Activated CD4-positive, alpha-beta memory T cell treated with anti-CD3 and anti-CD28 coated beads for 36 hours (primary cell): ENCODE results near the gene KIF21B. TPM values are rescaled to one million over a fixed set of nuclear protein-coding genes. Genes with fewer than 3 reads are reported as not detected.
A peak's percentile ranks its signal among the peaks of the same experiment; 100 is the strongest.

Experiments used
- CTCF ChIA-PET: fragments of 350-600 bp; sonication (Branson Sonifier 250); formaldehyde crosslinking; loops from one replicate; lab custom pipeline; 2021; ENCODE audit warnings: antibody characterized with exemption, inconsistent platforms; lab: Charles Lee
- POLR2A ChIA-PET: fragments of 350-600 bp; sonication (Branson Sonifier 250); formaldehyde crosslinking; loops from one replicate; lab custom pipeline; 2021; ENCODE audit warnings: antibody characterized with exemption; lab: Charles Lee
- DNase-seq: peaks from one replicate; pipeline ENCODE4 v3.0.0-alpha.2; 2020
- H3K27ac Mint-ChIP-seq: one replicate; pipeline ENCODE4 v1.8.0; 2021; ENCODE audit warnings: mixed read lengths
- H3K27me3 Mint-ChIP-seq: one replicate; pipeline ENCODE4 v1.8.0; 2021; ENCODE audit warnings: mixed read lengths
- H3K36me3 Mint-ChIP-seq: one replicate; pipeline ENCODE4 v1.8.0; 2021; ENCODE audit warnings: mixed read lengths
- H3K4me1 Mint-ChIP-seq: one replicate; pipeline ENCODE4 v1.8.0; 2021; ENCODE audit warnings: low read depth, mixed read lengths
- H3K4me3 Mint-ChIP-seq: one replicate; pipeline ENCODE4 v1.8.0; 2021; ENCODE audit warnings: mild to moderate bottlenecking, mixed read lengths
- H3K9me3 Mint-ChIP-seq: one replicate; pipeline ENCODE4 v1.8.0; 2021; ENCODE audit warnings: mixed read lengths
- intact Hi-C: fragments of 100-400 bp; cut with micrococcal nuclease; formaldehyde crosslinking; loops from one replicate; pipeline ENCODE4 v1.15.1; 2023
- total RNA-seq, 2 experiments: library from RNA; stranded (reverse); gene quantifications; one replicate each; pipeline ENCODE4 v1.2.3, GENCODE V29; 2021

The KIF21B gene
- total RNA-seq, 2 experiments from 2014 or later = 56.6 to 58.7 TPM

- DNase-seq = peak; percentile 81
- H3K27me3 Mint-ChIP-seq = no peaks in the 10 kb centered on the region
- no peaks in the 10 kb centered on the region for H3K36me3 Mint-ChIP-seq
- H3K27ac Mint-ChIP-seq = no peak overlapping the region
- POLR2A ChIA-PET = interaction anchor here (1.0 kb wide), 1 partner anchor 70 kb away, joined by 4 read pairs; no protein-coding TSS in a partner anchor
- peaks cover 3% of the 10 kb centered on the region for H3K4me1 Mint-ChIP-seq
- H3K9me3 Mint-ChIP-seq = no peaks in the 10 kb centered on the region
- H3K4me3 Mint-ChIP-seq = no peak overlapping the region
- CTCF ChIA-PET = interaction anchor here (0.7 to 12.7 kb wide), 14 partner anchors 9 to 421 kb away, joined by 3 to 433 read pairs (median 7); partner anchors contain the start of gene KIF21B
- intact Hi-C loops = loop anchor here (1.0 to 5.0 kb wide), 5 partner anchors 16 to 421 kb away; no protein-coding TSS in a partner anchor
Measured at GRCh38 chr1:201042779-201043461, 19.4 kb upstream of the KIF21B start.

DNA sequence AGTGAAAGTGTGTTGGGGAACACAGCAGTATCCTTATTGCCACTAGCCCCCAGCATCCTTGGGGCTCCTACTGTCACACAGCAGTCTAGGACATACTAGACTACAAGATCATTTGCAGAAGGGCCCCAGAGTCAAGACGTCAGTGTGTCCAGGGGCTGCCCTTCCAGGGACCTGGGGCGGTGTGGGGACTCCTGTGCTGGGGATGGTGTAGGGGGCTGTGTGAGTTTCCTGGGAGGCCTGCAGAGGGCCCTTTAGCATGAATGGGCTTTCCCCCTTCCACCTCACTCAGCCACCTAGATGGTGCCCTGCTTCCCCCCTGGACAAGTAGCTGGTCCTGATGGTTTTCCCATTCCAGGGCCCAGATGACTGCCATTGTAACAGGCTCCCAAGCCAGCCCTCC lies 17.5 kb upstream of the KIF21B start:
- no peaks in the 10 kb centered on the region for H3K9me3 Mint-ChIP-seq
- no peak for DNase-seq
- intact Hi-C loops = loop anchor here (5.0 kb wide), 1 partner anchor 154 kb away; no protein-coding TSS in a partner anchor
- ChIA-PET POLR2A (no interaction called here), CTCF (interaction anchor here (0.8 to 12.7 kb wide), 5 partner anchors 16 to 74 kb away, joined by 4 to 433 read pairs (median 9); partner anchors contain the start of gene KIF21B)
- H3K4me3 Mint-ChIP-seq = no peak overlapping the region
- no peaks in the 10 kb centered on the region for H3K36me3 Mint-ChIP-seq
- no peaks in the 10 kb centered on the region for H3K27me3 Mint-ChIP-seq
- H3K27ac Mint-ChIP-seq = no peak overlapping the region
- peaks cover 3% of the 10 kb centered on the region for H3K4me1 Mint-ChIP-seq

DNA sequence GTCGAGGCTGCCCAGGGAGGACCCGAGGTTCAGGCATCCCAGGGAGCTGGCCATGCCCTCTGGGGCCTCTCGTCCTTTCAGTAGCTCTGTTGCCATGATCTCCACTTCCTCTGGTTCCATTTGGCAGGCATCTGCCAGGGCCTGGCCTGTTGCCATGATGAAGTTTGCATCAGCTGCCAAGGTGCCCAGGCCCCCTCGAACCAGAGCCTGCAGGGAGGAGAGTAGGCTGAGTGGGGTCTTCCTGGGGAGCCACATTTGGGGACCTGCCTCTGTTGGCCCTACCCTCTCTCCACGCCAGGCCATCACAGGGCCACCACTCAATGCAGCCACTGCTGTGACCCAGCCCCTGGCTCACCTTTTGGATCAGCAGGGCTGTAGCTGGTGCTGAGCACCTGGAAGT lies 16.4 kb upstream of the KIF21B start:
- intact Hi-C loops = loop anchor here (5.0 kb wide), 1 partner anchor 153 kb away; no protein-coding TSS in a partner anchor

DNA sequence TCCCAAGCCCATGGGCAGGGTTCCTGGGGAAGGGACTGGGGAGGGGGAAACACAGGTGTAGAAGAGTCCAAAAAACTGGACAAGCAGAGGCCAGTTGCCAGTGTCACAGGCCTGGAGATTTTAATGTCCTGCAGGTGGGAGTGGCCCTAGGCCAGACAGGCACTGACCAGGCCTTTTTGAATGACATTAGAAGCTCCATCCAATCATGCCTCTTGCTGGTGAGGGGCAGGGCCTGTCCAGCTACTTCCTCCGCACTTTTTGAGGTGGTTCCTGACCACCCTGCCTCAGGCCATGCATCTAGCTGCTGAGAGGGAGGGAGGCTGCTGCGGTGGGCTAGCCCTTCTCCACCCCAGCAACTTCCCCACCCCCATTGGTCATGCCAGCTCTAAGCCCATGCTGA lies 15.9 kb upstream of the KIF21B start:
- H3K27ac Mint-ChIP-seq = no peak overlapping the region
- H3K4me1 Mint-ChIP-seq = peaks cover 3% of the 10 kb centered on the region
- ChIA-PET CTCF (interaction anchor here (1.1 to 12.7 kb wide), 2 partner anchors 17 to 64 kb away, joined by 4 to 433 read pairs; no protein-coding TSS in a partner anchor), POLR2A (no interaction called here)
- no peak for DNase-seq
- intact Hi-C loops = no loop called here
- no peaks in the 10 kb centered on the region for H3K36me3 Mint-ChIP-seq
- no peaks in the 10 kb centered on the region for H3K9me3 Mint-ChIP-seq
- no peaks in the 10 kb centered on the region for H3K27me3 Mint-ChIP-seq
- no peak overlapping the region for H3K4me3 Mint-ChIP-seq

More for the DNA sequence above, 16.4 kb upstream of the KIF21B start:
- no peak overlapping the region for H3K27ac Mint-ChIP-seq
- peaks cover 3% of the 10 kb centered on the region for H3K4me1 Mint-ChIP-seq
- no peak for DNase-seq
- CTCF ChIA-PET = interaction anchor here (1.1 to 12.7 kb wide), 2 partner anchors 17 to 64 kb away, joined by 4 to 433 read pairs; no protein-coding TSS in a partner anchor
- H3K9me3 Mint-ChIP-seq = no peaks in the 10 kb centered on the region
- H3K4me3 Mint-ChIP-seq = no peak overlapping the region
- no peaks in the 10 kb centered on the region for H3K36me3 Mint-ChIP-seq
- no peaks in the 10 kb centered on the region for H3K27me3 Mint-ChIP-seq
- POLR2A ChIA-PET = no interaction called here

DNA sequence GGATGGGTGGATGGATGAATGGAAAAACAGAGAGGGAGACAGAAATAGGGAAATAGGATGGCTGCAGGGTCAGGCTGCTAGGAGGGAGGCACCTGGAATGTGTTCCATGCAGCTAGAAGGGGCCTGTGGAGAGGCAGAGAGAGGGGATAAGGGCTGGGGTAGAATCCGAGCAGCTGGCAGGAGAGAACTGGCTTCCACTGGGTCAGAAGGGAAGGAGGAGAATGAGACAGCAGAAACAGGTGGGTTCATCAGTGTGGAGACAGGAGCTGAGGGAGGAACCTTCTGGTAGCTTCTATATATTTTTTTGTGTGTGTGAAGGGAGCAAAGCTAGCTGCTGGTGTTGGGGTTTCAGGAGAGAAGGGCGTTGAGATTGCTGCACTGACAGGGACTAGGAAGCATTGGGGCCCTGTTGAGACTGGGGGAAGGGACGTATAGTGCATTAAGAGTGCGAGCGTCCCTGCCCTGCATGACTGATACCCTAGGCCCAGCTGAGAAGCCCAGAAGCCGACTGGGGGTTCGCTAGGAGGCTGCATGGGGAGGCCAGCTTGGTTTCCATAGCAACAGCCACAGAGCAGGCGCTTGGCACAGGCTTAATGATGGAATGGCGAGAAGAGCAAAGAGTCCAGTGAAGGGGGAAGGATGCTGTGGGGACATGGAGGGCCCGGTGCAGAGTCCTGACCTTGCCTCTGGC lies 14.8 kb upstream of the KIF21B start:
- Mint-ChIP-seq H3K27me3 (no peaks in the 10 kb centered on the region), H3K4me3 (no peak overlapping the region)

GRCh38 chr1:201036188-201036842 lies 12.8 kb upstream of the KIF21B start:
- ChIA-PET POLR2A (no interaction called here), CTCF (interaction anchor here (1.1 to 12.7 kb wide), 2 partner anchors 61 to 477 kb away, joined by 3 to 433 read pairs; no protein-coding TSS in a partner anchor)
- intact Hi-C loops = no loop called here
- no peaks in the 10 kb centered on the region for H3K27me3 Mint-ChIP-seq
- DNase-seq = no peak
- H3K4me3 Mint-ChIP-seq = no peak overlapping the region
- no peak overlapping the region for H3K27ac Mint-ChIP-seq
- no peaks in the 10 kb centered on the region for H3K36me3 Mint-ChIP-seq
- H3K9me3 Mint-ChIP-seq = no peaks in the 10 kb centered on the region
- no peaks in the 10 kb centered on the region for H3K4me1 Mint-ChIP-seq

More for the DNA sequence above, 14.8 kb upstream of the KIF21B start:
- no peak for DNase-seq
- H3K27ac Mint-ChIP-seq = no peak overlapping the region
- intact Hi-C loops = no loop called here
- peaks cover 3% of the 10 kb centered on the region for H3K4me1 Mint-ChIP-seq
- H3K9me3 Mint-ChIP-seq = no peaks in the 10 kb centered on the region
- ChIA-PET POLR2A (no interaction called here), CTCF (interaction anchor here (1.3 to 12.7 kb wide), 2 partner anchors 63 to 81 kb away, joined by 4 to 433 read pairs; no protein-coding TSS in a partner anchor)
- H3K36me3 Mint-ChIP-seq = no peaks in the 10 kb centered on the region

DNA sequence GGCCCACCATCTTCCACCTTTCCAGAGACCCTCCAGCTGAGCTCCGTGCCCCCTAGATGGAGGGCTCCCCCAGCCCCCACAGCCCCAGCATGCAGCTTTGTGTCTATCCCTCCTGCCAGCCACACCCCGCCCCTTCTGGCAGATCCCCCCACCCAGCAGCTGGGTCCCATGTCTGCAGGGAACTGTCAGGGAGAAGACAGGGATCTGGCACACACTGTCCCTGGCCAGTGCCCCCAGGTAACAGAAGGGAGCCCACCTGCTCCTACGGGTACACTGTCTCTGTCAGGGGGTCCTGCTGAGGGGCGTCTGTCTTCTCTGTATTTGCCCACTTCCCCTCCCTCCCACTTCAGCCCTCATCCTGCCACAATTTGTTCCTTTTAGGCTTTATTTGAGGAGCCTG lies 11.2 kb upstream of the KIF21B start:
- Mint-ChIP-seq H3K27ac (no peak overlapping the region), H3K4me3 (no peak overlapping the region), H3K4me1 (no peaks in the 10 kb centered on the region), H3K27me3 (no peaks in the 10 kb centered on the region), H3K36me3 (no peaks in the 10 kb centered on the region), H3K9me3 (no peaks in the 10 kb centered on the region)
- POLR2A ChIA-PET = no interaction called here
- DNase-seq = no peak
- intact Hi-C loops = no loop called here
- CTCF ChIA-PET = interaction anchor here (0.7 to 12.7 kb wide), 3 partner anchors 8 to 59 kb away, joined by 4 to 433 read pairs (median 7); no protein-coding TSS in a partner anchor

GRCh38 chr1:201032408-201032807 lies 8.9 kb upstream of the KIF21B start:
- no peaks in the 10 kb centered on the region for H3K36me3 Mint-ChIP-seq
- H3K9me3 Mint-ChIP-seq = no peaks in the 10 kb centered on the region
- no peak overlapping the region for H3K4me3 Mint-ChIP-seq
- no peak for DNase-seq
- peaks cover 8% of the 10 kb centered on the region for H3K4me1 Mint-ChIP-seq
- intact Hi-C loops = no loop called here
- H3K27ac Mint-ChIP-seq = no peak overlapping the region
- H3K27me3 Mint-ChIP-seq = no peaks in the 10 kb centered on the region
- CTCF ChIA-PET = no interaction called here
- POLR2A ChIA-PET = no interaction called here

DNA sequence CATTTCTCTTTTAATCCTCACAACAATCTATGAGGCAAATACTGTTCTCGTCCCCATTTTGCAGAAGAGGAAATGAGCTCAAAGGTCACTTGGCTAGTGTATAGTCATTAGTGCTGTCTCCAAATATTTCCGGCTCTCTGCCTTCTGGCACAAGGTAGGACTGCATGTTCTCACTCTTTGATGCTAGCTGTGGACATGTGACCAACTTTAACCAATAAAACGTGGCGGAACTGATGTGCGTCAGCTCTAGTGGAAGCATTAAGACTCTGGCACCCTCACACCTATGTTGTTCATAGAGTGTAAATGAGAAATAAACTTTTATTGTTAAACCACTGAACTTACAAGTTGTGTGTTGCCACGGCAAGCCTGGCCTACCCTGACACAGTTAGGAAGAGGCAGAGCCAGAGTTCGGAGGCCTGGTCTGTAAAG lies 5.0 kb upstream of the KIF21B start:
- no peak overlapping the region for H3K27ac Mint-ChIP-seq
- ChIA-PET CTCF (interaction anchor here (1.5 to 2.5 kb wide), 2 partner anchors 49 to 56 kb away, joined by 4 to 8 read pairs; no protein-coding TSS in a partner anchor), POLR2A (interaction anchor here (1.7 kb wide), 1 partner anchor 13 kb away, joined by 6 read pairs; no protein-coding TSS in a partner anchor)
- intact Hi-C loops = loop anchor here (5.0 kb wide), 1 partner anchor 876 kb away; no protein-coding TSS in a partner anchor
- H3K9me3 Mint-ChIP-seq = no peaks in the 10 kb centered on the region
- H3K4me1 Mint-ChIP-seq = peaks cover 43% of the 10 kb centered on the region
- no peak for DNase-seq
- H3K4me3 Mint-ChIP-seq = no peak overlapping the region
- H3K27me3 Mint-ChIP-seq = no peaks in the 10 kb centered on the region
- no peaks in the 10 kb centered on the region for H3K36me3 Mint-ChIP-seq

DNA sequence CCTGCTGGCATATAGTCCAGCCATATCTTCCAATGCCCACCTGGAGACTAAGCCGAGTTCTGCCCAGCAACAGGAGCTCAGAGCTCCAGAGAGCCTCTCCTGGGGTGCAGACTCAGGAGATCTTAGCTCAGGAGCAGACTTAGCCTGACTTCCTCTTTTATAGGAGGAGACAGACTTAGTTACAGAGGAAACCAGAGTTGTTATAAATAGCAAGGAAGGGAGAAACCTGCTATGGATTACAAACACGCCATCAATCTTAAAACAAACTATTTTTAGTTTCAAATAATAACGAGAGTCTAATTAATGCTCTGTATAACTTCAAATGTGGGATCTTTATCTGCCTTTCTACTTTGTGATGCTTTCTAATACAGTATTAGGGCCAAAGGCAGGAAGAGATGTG lies 3.3 kb upstream of the KIF21B start:
- POLR2A ChIA-PET = interaction anchor here (0.7 to 1.6 kb wide), 2 partner anchors 9 to 11 kb away, joined by 4 read pairs; no protein-coding TSS in a partner anchor
- CTCF ChIA-PET = interaction anchor here (1.2 to 9.2 kb wide), 7 partner anchors 10 to 88 kb away, joined by 3 to 96 read pairs (median 13); no protein-coding TSS in a partner anchor
- no peaks in the 10 kb centered on the region for H3K27me3 Mint-ChIP-seq
- H3K27ac Mint-ChIP-seq = no peak overlapping the region
- intact Hi-C loops = loop anchor here (2.0 to 5.0 kb wide), 3 partner anchors 14 to 875 kb away; no protein-coding TSS in a partner anchor
- peaks cover 7% of the 10 kb centered on the region for H3K36me3 Mint-ChIP-seq
- no peak overlapping the region for H3K4me3 Mint-ChIP-seq
- H3K4me1 Mint-ChIP-seq = peaks cover 50% of the 10 kb centered on the region
- H3K9me3 Mint-ChIP-seq = no peaks in the 10 kb centered on the region
- DNase-seq = no peak

GRCh38 chr1:201026234-201026633 lies 2.7 kb upstream of the KIF21B start:
- Mint-ChIP-seq H3K27ac (peak overlapping the region; percentile 30), H3K27me3 (no peaks in the 10 kb centered on the region), H3K4me1 (peaks cover 56% of the 10 kb centered on the region), H3K9me3 (no peaks in the 10 kb centered on the region), H3K36me3 (peaks cover 9% of the 10 kb centered on the region), H3K4me3 (peak overlapping the region; percentile 4)
- intact Hi-C loops = loop anchor here (2.0 to 5.0 kb wide), 3 partner anchors 13 to 874 kb away; no protein-coding TSS in a partner anchor
- no peak for DNase-seq
- POLR2A ChIA-PET = interaction anchor here (0.7 to 2.6 kb wide), 4 partner anchors 9 to 24 kb away, joined by 3 to 13 read pairs (median 4); no protein-coding TSS in a partner anchor
- CTCF ChIA-PET = interaction anchor here (0.6 to 9.2 kb wide), 10 partner anchors 10 to 283 kb away, joined by 3 to 96 read pairs (median 8); no protein-coding TSS in a partner anchor
